ACHN (cell line): Measurements from ENCODE around the gene ANKAR.
"Not testable (repeated sequence)": the region's sequence is repeated elsewhere in the genome, so short reads cannot be mapped to it uniquely, and the experiment has no call there.

Experiments
- DNase-seq: peaks from one replicate; pipeline ENCODE4 v3.0.0-alpha.2; 2015
- in situ Hi-C: cut with HindIII; loops from 2 replicates; pipeline ENCODE4 v1.10.0; 2017; ENCODE audit warnings: low sequenced_read_pairs, low pct_ligation_motif_present, low pct_unique_long_range_greater_than_20kb

The ANKAR gene

DNA sequence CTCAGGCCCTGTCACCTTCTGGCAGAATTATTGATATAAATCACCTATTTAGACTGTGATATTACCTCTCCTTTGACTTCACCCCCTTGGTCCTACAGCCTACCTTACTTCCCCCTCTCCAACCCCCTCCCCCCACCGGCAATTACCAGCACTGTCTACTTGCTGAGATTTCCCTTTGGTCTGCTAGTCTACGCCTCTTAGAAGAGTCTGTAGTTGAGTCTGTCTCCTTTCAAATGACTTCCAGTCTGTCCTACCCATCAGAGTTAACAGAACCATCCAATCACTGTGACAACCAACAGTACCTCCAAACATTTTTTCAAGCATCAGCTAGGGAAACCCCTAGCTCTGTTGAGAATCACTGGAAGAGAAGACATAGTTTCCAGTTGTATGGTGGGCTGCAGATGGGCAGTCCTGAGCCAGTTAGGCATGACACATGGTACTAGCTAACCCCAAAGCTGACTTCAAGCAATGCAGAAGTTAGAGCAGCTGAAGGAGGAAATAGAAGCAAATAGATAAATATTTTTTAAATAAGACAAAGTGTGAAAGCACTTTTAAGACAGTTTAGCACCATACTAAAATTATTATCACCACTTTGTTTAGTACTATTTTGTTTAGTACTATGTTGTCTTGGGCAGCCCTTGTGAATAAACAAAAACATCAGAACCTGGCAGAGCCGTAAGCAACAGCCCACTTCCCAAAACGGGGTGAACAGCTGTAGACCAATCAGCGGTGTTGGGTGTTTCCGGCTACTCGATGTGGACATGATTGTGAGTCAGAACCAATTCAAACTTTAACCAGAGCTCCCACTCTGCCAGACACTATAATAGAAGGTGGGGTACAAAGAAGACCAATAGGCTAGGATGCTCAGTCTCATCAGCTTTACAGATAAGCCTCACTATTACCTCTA, 15.9 kb upstream of the ANKAR start:
- DNase-seq, result peak; percentile 37
- in situ Hi-C loops, result no loop called here

DNA sequence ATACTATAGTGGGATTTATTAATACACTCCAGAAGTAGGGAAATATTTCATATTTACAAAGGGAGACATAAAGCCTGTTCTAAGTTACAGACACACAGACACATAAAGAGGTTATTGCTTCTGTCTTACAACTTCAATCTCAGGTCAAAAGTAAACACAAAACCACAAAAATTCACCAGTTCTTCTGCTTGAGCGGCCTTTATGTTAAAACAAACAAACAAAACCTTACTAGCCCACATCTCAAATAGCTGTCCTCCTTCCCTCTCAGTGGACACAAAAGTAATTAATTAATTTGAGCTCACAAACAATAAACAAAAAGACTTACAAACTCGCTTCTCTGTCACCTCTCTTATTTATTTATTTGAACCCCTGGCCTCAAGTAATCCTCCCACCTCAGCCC, 14.7 kb upstream of the ANKAR start:
- in situ Hi-C loops, result no loop called here
- DNase-seq, result no peak

DNA sequence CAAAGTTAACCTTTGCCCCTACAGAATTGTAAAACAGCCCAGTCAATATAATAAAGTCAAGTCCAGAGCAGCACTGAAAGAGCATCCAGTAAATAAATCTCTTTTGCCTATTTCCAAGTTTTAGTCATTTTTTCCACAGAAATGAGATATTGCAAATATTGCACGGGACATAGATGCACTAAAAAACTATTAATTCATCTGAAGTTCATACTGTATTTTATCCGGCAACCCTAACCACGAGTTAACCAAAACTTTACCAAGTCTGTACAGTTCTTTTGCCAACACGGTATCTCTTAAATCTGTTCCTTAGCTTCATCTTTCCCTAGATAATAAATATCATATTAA, 13.7 kb upstream of the ANKAR start:
- in situ Hi-C loops, result no loop called here
- DNase-seq, result no peak

GRCh38 chr2:189661148-189661956, 13.1 kb upstream of the ANKAR start, which contains the start of gene ASNSD1:
Gene ASNSD1, plus strand, starts transcription at chr2:189661459. Its CDS starts 4,674 bp downstream, at chr2:189666133.
- in situ Hi-C loops, result no loop called here
- DNase-seq, result peak; percentile 100

- in situ Hi-C loops, result no loop called here
- no peak for DNase-seq
Observed at GRCh38 chr2:189661957-189662321, 12.5 kb upstream of the ANKAR start.

GRCh38 chr2:189662669-189663226, 11.7 kb upstream of the ANKAR start:
- no peak for DNase-seq
- in situ Hi-C loops, result no loop called here

- DNase-seq, in situ Hi-C loops: not testable (repeated sequence)
Observed at GRCh38 chr2:189663319-189663718, 11.2 kb upstream of the ANKAR start.

DNA sequence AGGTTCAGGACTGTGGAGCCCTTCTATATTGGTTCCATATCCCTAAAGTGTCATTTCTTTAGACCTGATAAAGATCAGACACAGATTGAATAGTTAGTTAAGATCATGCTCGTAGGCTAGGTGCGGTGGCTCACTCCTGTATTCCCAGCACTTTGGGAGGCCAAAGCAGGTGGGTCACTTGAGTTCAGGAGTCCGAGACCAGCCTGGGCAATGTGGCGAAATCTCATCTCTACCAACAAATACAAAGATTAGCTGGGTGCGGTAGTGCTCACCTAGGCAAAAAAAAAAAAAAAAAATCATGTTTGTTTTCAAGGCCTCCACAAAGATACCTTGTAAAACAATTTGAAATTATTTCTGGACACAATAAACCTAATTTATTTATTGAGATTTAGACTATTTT, 4.6 kb upstream of the ANKAR start:
- in situ Hi-C loops, result no loop called here
- DNase-seq, result no peak

DNA sequence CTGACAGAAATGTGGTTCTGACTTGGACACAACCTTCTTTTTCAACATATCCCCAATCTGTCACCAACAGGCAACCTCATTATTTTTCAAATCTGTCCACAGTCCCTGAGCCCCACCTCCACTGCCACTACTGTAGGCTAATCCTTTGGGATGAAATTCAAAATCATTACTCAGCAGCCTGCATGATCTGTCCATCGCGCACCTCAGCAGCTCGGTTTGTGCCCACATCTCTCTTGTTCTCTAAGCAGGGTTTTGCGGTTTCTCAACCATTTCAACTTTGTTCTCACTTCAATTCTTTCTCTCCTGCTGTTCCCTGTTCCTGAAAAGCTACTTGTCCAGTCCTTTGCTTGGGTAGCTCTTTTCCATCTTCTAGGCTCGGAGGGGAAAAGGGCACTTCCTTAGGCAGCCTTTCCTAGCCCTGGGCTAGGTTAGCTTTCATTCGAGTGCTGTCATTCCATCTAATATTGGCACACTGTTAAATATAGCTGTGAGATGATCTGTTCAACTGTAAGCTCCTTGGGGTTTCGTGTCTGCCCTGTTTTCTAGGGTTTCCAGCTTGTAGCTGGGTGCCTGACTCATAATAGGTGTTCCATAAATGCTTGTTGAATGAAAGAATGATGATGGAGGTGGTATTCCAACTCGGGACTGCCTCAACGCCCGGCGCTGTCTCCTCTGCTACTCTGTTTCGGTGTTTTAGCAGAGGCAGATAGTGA, 653 bp upstream of the ANKAR start:
- in situ Hi-C loops, result no loop called here
- peak; percentile 9 for DNase-seq

GRCh38 chr2:189676471-189676870, 2.0 kb downstream of the ANKAR start:
- DNase-seq, result no peak
- in situ Hi-C loops, result no loop called here

GRCh38 chr2:189679226-189679625, 4.8 kb downstream of the ANKAR start:
- in situ Hi-C loops, result no loop called here
- no peak for DNase-seq

DNA sequence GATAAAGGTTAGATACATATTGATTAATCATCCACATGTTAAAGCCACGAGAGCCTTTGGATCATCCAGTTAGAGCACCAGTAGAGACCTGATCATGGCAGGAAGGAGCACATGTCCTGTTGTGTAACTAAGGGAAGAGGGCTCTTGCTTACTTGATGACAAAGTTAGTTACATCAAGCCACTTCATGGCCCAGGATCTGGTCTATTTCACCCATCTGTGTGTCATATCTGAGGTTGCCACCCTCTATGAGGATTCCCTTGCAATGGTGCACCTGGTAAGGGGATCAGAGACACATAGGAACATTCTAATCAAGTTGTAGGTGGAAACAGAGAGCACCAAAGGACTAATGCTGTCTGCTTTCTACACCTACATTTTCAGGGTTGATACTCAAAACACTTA, 6.7 kb downstream of the ANKAR start:
- no peak for DNase-seq
- in situ Hi-C loops, result no loop called here

DNA sequence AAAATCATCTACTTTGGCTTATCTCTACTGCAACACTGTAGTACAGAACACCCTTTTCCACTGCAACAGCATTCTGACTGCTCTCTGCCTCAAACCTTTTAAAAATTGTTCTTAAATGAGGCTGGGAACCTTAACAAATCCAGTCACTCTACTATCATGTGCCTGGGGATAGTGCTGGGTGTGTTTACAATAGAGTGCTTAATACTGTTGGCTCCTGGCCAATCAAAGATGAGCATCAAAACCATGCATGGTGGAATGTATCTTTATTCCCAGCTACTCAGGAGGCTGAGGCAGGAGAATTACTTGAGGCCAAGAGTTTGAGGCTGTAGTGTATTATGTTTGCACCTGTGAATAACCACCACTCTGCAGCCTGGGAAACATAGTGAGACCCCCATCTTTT, 7.4 kb downstream of the ANKAR start:
- no peak for DNase-seq
- in situ Hi-C loops, result no loop called here

- DNase-seq, result no peak
- in situ Hi-C loops, result no loop called here
Observed at GRCh38 chr2:189683348-189683747, 8.9 kb downstream of the ANKAR start.

GRCh38 chr2:189684811-189685210, 10.3 kb downstream of the ANKAR start:
- in situ Hi-C loops, result no loop called here
- no peak for DNase-seq

DNA sequence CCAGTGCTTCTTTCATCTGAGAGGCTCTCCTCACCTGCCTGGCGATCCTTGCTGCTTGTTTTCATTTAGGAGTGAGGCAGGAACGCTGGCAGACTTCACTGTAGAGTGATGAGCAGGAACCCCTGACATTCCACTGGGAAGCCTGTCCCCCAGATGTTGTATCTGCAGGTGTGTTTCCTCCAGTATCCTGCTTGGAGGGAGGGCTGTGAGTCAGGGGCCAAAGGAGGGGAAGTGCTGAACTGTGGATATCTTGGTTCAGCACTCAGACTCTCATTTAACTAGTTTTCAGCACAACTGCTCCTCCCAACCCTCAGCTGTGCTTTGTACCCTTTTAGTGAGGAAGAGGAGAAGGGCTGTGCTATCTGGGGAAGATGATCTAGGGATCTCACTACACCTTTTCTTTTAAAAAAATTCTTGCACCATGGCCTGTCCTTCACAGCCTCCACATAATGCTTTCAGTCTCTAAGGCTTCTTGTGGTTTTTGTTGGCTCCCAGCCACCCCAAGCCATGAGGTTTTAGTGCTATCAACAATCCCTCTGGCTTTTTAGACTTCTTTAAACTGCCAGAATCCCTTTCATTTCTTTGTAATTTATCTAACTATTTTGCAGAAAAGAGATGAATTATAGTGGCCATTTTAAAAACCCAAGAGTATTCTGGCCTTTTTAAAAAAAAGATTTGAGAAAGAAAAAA, 11.2 kb downstream of the ANKAR start:
- peak; percentile 52 for DNase-seq
- in situ Hi-C loops, result no loop called here

DNA sequence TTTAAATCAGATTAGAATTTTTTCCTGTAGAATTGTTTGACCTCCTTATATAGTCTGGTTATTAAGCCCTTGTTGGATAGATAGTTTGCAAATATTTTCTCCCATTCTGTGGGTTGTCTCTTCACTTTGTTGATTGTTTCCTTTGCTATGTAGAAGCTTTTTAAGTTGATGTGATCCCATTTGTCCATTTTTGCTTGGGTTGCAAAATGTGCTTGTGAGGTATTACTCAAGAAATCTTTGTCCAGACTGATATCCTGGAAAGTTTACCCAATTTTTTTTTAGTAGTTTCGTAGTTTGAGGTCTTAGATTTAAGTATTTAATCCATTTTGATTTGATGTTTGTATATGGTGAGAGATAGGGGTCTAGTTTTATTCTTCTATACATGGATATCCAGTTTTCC, 13.3 kb downstream of the ANKAR start:
- in situ Hi-C loops, DNase-seq: not testable (repeated sequence)

- no peak for DNase-seq
- in situ Hi-C loops, result no loop called here
Observed at GRCh38 chr2:189696223-189696622, 21.8 kb downstream of the ANKAR start.
